ENCODE measurements around the gene NEO1. TPM values are rescaled to one million over a fixed set of nuclear protein-coding genes. Genes with fewer than 3 reads are reported as not detected.

Gene NEO1
- total and polyA plus RNA-seq, 2 of the 13 experiments (the other 11 are each of a cell fraction or from before 2014, with no cell fraction given) = 8.4 to 11.0 TPM

GRCh38 chr15:73337187-73337586 lies 284.9 kb downstream of the NEO1 start:
- intact Hi-C loops (cut with micrococcal nuclease; ENCODE audit: unreplicated experiment) (no loop called here), in situ Hi-C loops (cut with HindIII; ENCODE audit: extremely low pct_ligation_motif_present, low pct_unique_long_range_greater_than_20kb) (no loop called here)
- no peak for DNase-seq (ENCODE audit: low spot score)
- no peak overlapping the region for H3K9ac ChIP-seq (ENCODE audit: insufficient read depth, low read depth, low read length)
- 23% methylated on average over 8 of the region's 8 CpGs for WGBS (ENCODE audit: low lambda C conversion rate)
- H3K4me1 ChIP-seq (ENCODE audit: insufficient read depth, low read length) = no peaks in the 10 kb centered on the region
- no peak overlapping the region for H3K4me3 ChIP-seq (replicated peaks in 1 of 3; ENCODE audit: insufficient read depth in 1 of 3, low read depth in 2 of 3, low read length in 3 of 3)
- H3K79me2 ChIP-seq (ENCODE audit: insufficient read depth, low read length) = no peaks in the 10 kb centered on the region
- peaks cover 5 to 34% of the 10 kb centered on the region in 2 experiments; a peak in 4 of 5 replicates for H3K27me3 ChIP-seq (ENCODE audit: control insufficient read depth in 1 of 2, insufficient read depth in 2 of 2, low read length in 2 of 2)
- TF ChIP-seq ZNF350 (CRISPR knock-in tag; IDR thresholded peaks at IDR 0.05; ENCODE audit: borderline replicate concordance, low read depth) (no peak), ZNF547 (CRISPR knock-in tag; IDR thresholded peaks at IDR 0.05) (no peak)
- H3K9me3 ChIP-seq (ENCODE audit: low read length) = no peaks in the 10 kb centered on the region
- ChIA-PET POLR2A (no interaction called here), CTCF (ENCODE audit: low intra/inter-chr PET ratio, low total read pairs) (no interaction called here)
- no peak overlapping the region for H3K27ac ChIP-seq (ENCODE audit: extremely low read length, insufficient read depth, low read length)
- FAIRE-seq = no peak
- H3K36me3 ChIP-seq (replicated peaks in 1 of 2; ENCODE audit: control insufficient read depth in 1 of 2, insufficient read depth in 2 of 2, low read length in 2 of 2) = no peaks in the 10 kb centered on the region
- BruUV-seq (replicated peaks) = no TSS peak
- H2AFZ ChIP-seq (ENCODE audit: low read length) = no peak overlapping the region
- no peak overlapping the region for H3K4me2 ChIP-seq (ENCODE audit: low read depth, low read length)
- H4K20me1 ChIP-seq (ENCODE audit: insufficient read depth, low read length) = no peaks in the 10 kb centered on the region
- no peak for ATAC-seq

GRCh38 chr15:73338058-73338457 lies 285.8 kb downstream of the NEO1 start:
- WGBS (ENCODE audit: low lambda C conversion rate) = 0% methylated on average over 5 of the region's 6 CpGs
- intact Hi-C loops (cut with micrococcal nuclease; ENCODE audit: unreplicated experiment) = no loop called here
- no peaks in the 10 kb centered on the region for H3K36me3 ChIP-seq (replicated peaks in 1 of 2; ENCODE audit: control insufficient read depth in 1 of 2, insufficient read depth in 2 of 2, low read length in 2 of 2)
- no peaks in the 10 kb centered on the region for H3K4me1 ChIP-seq (ENCODE audit: insufficient read depth, low read length)
- in situ Hi-C loops (cut with HindIII; ENCODE audit: extremely low pct_ligation_motif_present, low pct_unique_long_range_greater_than_20kb) = no loop called here
- POLR2A ChIA-PET = no interaction called here
- H3K9ac ChIP-seq (ENCODE audit: insufficient read depth, low read depth, low read length) = no peak overlapping the region
- no peaks in the 10 kb centered on the region for H4K20me1 ChIP-seq (ENCODE audit: insufficient read depth, low read length)
- H3K27me3 ChIP-seq (ENCODE audit: control insufficient read depth in 1 of 2, insufficient read depth in 2 of 2, low read length in 2 of 2) = peaks cover 5 to 33% of the 10 kb centered on the region in 2 experiments; a peak in 4 of 5 replicates
- CTCF ChIA-PET (ENCODE audit: low intra/inter-chr PET ratio, low total read pairs) = no interaction called here
- DNase-seq (ENCODE audit: low spot score) (no peak), ATAC-seq (no peak), FAIRE-seq (no peak)
- H3K4me2 ChIP-seq (ENCODE audit: low read depth, low read length) = no peak overlapping the region
- no peak overlapping the region for H3K4me3 ChIP-seq (replicated peaks in 1 of 3; ENCODE audit: insufficient read depth in 1 of 3, low read depth in 2 of 3, low read length in 3 of 3)
- no peaks in the 10 kb centered on the region for H3K79me2 ChIP-seq (ENCODE audit: insufficient read depth, low read length)
- BruUV-seq (replicated peaks) = no TSS peak
- TF ChIP-seq ZNF572 (CRISPR knock-in tag; IDR thresholded peaks at IDR 0.05) (no peak), GPN1 (CRISPR knock-in tag; IDR thresholded peaks at IDR 0.05; ENCODE audit: borderline replicate concordance) (no peak), GTF2F1 (IDR thresholded peaks at IDR 0.05; ENCODE audit: low read length) (no peak), ZNF746 (CRISPR knock-in tag; IDR thresholded peaks at IDR 0.05) (no peak), MYNN (CRISPR knock-in tag; IDR thresholded peaks at IDR 0.05; ENCODE audit: low read depth) (no peak), PREB (CRISPR knock-in tag; IDR thresholded peaks at IDR 0.05) (no peak)
- no peak overlapping the region for H2AFZ ChIP-seq (ENCODE audit: low read length)
- H3K9me3 ChIP-seq (ENCODE audit: low read length) = no peaks in the 10 kb centered on the region
- no peak overlapping the region for H3K27ac ChIP-seq (ENCODE audit: extremely low read length, insufficient read depth, low read length)
